Measurements from ENCODE around the gene ABAT. TPM values are rescaled to one million over a fixed set of nuclear protein-coding genes. Genes with fewer than 3 reads are reported as not detected.

Gene ABAT
- total and polyA plus RNA-seq, 10 of the 15 experiments (the other 5 are each of a cell fraction or from before 2014, with no cell fraction given) = 1.0 to 10.6 (median 1.9) TPM

DNA sequence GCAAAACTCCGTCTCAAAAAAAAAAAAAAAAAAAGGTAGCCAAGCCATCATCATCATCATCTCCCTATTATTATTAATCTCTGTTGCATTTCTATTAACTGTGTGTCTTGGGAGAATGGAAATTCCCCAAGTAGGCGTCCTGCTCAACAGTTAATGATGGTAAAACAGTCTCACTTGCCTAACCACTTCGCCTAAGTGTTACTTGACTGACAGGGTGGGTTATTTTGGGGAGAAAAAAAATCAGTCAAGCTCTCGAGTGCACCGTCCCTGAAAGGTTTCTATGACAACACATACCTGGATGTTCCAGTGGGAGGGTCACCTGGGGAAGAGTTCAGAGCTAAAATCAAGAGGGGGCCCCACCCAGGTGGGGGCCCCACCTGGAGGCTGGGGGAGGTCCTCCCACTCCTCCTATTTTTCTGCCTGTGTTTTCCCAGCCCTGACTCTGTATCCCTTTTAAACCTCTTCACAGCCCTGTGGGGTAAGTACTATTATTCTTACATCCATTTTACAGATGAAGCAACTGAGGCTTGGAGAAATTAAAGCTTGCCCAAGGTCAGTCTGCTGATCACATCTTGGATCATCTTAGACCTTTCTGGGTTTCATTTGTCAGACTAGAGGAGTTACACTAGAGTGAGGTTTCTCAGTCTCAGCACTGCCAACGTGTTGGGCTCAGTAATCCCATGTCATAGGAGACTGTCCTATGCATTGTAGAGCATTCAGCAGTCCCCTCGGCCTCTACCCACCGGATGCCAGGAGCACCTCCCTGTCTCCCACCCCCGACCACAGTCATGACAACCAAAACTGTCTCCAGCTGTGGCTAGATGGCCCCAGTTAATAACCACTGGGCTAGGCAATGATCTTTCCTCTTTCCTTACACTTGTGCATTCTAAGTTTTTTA, 11.0 kb upstream of the ABAT start (continued):
- TF ChIP-seq JUND (IDR thresholded peaks at IDR 0.05; ENCODE audit: low read depth, low read length) (no peak), ZNF622 (IDR thresholded peaks at IDR 0.05) (no peak), MEF2A (IDR thresholded peaks at IDR 0.05; ENCODE audit: insufficient read depth, low read depth, low read length) (0 out of 2 replicates have a peak, but pooled peaks have one; percentile 49), IKZF2 (IDR thresholded peaks at IDR 0.05) (peak; percentile 14 to 36; a peak in 2 of 4 replicates), POLR2AphosphoS5 (IDR thresholded peaks at IDR 0.05; ENCODE audit: low read length) (no peak), EZH2 (IDR thresholded peaks at IDR 0.05; ENCODE audit: borderline replicate concordance, control insufficient read depth, low read depth, low read length) (no peak), CREB1 (IDR thresholded peaks at IDR 0.05; ENCODE audit: low read depth) (no peak), SIX5 (IDR thresholded peaks at IDR 0.05; ENCODE audit: low read depth, low read length, severe bottlenecking) (no peak), MLLT1 (IDR thresholded peaks at IDR 0.05) (no peak), GABPA (IDR thresholded peaks at IDR 0.05; ENCODE audit: low read depth) (no peak), E2F4 (IDR thresholded peaks at IDR 0.05; ENCODE audit: low read depth, low read length) (no peak), RELB (IDR thresholded peaks at IDR 0.05; ENCODE audit: low read depth) (peak; percentile 79; the same call in 1 of the 2 replicates), BCL11A (IDR thresholded peaks at IDR 0.05; ENCODE audit: low read depth, low read length) (no peak), EGR1 (IDR thresholded peaks at IDR 0.05; ENCODE audit: borderline replicate concordance in 1 of 2, low read depth in 2 of 2, low read length in 2 of 2) (no peak), EP300 (IDR thresholded peaks at IDR 0.05; ENCODE audit: borderline replicate concordance in 1 of 2, control insufficient read depth in 1 of 2, low read depth in 2 of 2, low read length in 2 of 2) (peak in 1 of 2 experiments; percentile 44; a peak in 1 of 4 replicates), MEF2B (IDR thresholded peaks at IDR 0.05; ENCODE audit: partially characterized antibody, poor library complexity, severe bottlenecking) (peak; percentile 68), MTA3 (IDR thresholded peaks at IDR 0.05; ENCODE audit: borderline replicate concordance, low read length) (no peak)
- TF ChIP-seq, protein P1, sequence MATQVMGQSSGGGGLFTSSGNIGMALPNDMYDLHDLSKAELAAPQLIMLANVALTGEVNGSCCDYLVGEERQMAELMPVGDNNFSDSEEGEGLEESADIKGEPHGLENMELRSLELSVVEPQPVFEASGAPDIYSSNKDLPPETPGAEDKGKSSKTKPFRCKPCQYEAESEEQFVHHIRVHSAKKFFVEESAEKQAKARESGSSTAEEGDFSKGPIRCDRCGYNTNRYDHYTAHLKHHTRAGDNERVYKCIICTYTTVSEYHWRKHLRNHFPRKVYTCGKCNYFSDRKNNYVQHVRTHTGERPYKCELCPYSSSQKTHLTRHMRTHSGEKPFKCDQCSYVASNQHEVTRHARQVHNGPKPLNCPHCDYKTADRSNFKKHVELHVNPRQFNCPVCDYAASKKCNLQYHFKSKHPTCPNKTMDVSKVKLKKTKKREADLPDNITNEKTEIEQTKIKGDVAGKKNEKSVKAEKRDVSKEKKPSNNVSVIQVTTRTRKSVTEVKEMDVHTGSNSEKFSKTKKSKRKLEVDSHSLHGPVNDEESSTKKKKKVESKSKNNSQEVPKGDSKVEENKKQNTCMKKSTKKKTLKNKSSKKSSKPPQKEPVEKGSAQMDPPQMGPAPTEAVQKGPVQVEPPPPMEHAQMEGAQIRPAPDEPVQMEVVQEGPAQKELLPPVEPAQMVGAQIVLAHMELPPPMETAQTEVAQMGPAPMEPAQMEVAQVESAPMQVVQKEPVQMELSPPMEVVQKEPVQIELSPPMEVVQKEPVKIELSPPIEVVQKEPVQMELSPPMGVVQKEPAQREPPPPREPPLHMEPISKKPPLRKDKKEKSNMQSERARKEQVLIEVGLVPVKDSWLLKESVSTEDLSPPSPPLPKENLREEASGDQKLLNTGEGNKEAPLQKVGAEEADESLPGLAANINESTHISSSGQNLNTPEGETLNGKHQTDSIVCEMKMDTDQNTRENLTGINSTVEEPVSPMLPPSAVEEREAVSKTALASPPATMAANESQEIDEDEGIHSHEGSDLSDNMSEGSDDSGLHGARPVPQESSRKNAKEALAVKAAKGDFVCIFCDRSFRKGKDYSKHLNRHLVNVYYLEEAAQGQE (IDR thresholded peaks at IDR 0.05; ENCODE audit: low read depth, low read length) = no peak
- TF ChIP-seq, protein P2, sequence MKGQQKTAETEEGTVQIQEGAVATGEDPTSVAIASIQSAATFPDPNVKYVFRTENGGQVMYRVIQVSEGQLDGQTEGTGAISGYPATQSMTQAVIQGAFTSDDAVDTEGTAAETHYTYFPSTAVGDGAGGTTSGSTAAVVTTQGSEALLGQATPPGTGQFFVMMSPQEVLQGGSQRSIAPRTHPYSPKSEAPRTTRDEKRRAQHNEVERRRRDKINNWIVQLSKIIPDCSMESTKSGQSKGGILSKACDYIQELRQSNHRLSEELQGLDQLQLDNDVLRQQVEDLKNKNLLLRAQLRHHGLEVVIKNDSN (IDR thresholded peaks at IDR 0.05; ENCODE audit: borderline replicate concordance, extremely low read length, insufficient read depth, low read depth, low read length) = no peak

Measured in GM12878 (cell line).